Brain microvascular endothelial cell (primary cell): ENCODE data around the gene MIAT.

Source experiments
- DNase-seq: peaks from one replicate; pipeline ENCODE4 v3.0.0-alpha.2; 2020
- H3K27ac ChIP-seq: fragments of 250-450 bp; sonication (Bioruptor Pico); 2 replicates; pipeline ENCODE4 v1.5.1; 2020; ENCODE audit warnings: mild to moderate bottlenecking, moderate library complexity
- H3K27me3 ChIP-seq: fragments of 250-450 bp; sonication (Bioruptor Pico); replicated peaks from 2 replicates; pipeline ENCODE4 v1.5.1; 2020; ENCODE audit warnings: mild to moderate bottlenecking
- H3K36me3 ChIP-seq: fragments of 250-450 bp; sonication (Bioruptor Pico); replicated peaks from 2 replicates; pipeline ENCODE4 v1.5.1; 2020; ENCODE audit warnings: mild to moderate bottlenecking
- H3K4me3 ChIP-seq: 2 replicates; pipeline ENCODE4 v1.5.1; 2011; ENCODE audit warnings: low read depth, mild to moderate bottlenecking, control low read depth, low read length, moderate library complexity
- in situ Hi-C: cut with HindIII; loops from 2 replicates; pipeline ENCODE4 v1.10.0; 2017; ENCODE audit warnings: low sequenced_read_pairs, low pct_ligation_motif_present
- TF ChIP-seq, protein P1 (sequence below): IDR thresholded peaks from 2 replicates; pipeline ENCODE4 v1.5.1; 2011; ENCODE audit warnings: low read depth, mild to moderate bottlenecking, moderate library complexity, low read length, control low read depth, inconsistent platforms; ENCODE audit errors: missing control alignments

The MIAT gene

GRCh38 chr22:26677217-26677616, 19.8 kb downstream of the MIAT start:
- TF ChIP-seq, protein P1, sequence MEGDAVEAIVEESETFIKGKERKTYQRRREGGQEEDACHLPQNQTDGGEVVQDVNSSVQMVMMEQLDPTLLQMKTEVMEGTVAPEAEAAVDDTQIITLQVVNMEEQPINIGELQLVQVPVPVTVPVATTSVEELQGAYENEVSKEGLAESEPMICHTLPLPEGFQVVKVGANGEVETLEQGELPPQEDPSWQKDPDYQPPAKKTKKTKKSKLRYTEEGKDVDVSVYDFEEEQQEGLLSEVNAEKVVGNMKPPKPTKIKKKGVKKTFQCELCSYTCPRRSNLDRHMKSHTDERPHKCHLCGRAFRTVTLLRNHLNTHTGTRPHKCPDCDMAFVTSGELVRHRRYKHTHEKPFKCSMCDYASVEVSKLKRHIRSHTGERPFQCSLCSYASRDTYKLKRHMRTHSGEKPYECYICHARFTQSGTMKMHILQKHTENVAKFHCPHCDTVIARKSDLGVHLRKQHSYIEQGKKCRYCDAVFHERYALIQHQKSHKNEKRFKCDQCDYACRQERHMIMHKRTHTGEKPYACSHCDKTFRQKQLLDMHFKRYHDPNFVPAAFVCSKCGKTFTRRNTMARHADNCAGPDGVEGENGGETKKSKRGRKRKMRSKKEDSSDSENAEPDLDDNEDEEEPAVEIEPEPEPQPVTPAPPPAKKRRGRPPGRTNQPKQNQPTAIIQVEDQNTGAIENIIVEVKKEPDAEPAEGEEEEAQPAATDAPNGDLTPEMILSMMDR, result no peak
- no peak for DNase-seq
- no peak overlapping the region for H3K4me3 ChIP-seq
- no peak overlapping the region for H3K27ac ChIP-seq
- no peaks in the 10 kb centered on the region for H3K27me3 ChIP-seq
- peaks cover 5% of the 10 kb centered on the region for H3K36me3 ChIP-seq
- in situ Hi-C loops, result no loop called here

- in situ Hi-C loops, result no loop called here
Observed at GRCh38 chr22:26679003-26679629, 21.7 kb downstream of the MIAT start.

DNA sequence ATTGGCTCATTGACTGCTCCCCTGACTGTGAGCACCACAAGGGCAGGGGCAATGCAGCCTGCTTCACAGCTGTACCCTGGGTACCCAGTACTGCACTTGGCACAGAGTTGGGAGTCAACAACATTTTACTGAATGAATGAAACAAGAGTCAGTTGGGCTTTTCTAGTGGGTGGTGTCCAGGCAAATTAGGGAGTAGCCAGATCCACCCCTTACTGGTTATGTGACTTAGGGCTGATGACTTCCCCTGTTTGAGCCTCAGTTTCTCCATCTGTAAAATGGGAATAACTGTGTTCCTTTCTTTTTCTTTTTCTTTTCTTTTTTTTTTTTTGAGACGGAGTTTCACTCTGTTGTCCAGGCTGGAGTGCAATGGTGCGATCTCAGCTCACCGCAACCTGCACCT, 23.1 kb downstream of the MIAT start:
- in situ Hi-C loops, result no loop called here
- TF ChIP-seq, protein P1, result no peak
- Histone ChIP-seq H3K27ac (no peak overlapping the region), H3K4me3 (no peak overlapping the region), H3K27me3 (no peaks in the 10 kb centered on the region), H3K36me3 (peaks cover 6% of the 10 kb centered on the region)
- no peak for DNase-seq

More at GRCh38 chr22:26679003-26679629, 21.7 kb downstream of the MIAT start:
- Histone ChIP-seq H3K4me3 (no peak overlapping the region), H3K27me3 (no peaks in the 10 kb centered on the region), H3K36me3 (peaks cover 6% of the 10 kb centered on the region), H3K27ac (no peak overlapping the region)
- TF ChIP-seq, protein P1, result peak; percentile 96
- DNase-seq, result peak; percentile 82

DNA sequence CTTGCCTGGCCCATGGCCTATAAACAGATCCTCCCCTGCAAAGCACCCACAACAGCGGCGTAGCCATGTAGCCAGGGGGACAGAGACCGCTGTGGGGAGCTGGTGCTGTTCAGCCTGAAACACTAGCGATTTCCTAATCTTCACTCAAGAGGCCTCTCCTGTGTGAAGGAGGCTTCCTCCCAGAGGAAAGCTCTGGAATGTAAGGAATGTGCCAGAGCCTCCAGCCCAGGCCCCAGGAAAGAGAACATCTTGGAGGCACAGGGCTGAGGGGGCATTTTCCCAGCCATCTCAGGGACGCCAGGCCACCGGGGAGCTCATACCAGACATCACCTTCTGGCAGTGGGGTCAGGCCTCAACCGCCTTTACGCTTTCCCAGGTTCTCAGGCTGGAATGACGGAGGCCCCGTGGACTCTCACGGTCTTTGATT, 24.0 kb downstream of the MIAT start:
- Histone ChIP-seq H3K4me3 (no peak overlapping the region), H3K36me3 (peaks cover 6% of the 10 kb centered on the region), H3K27me3 (no peaks in the 10 kb centered on the region), H3K27ac (peak overlapping the region; percentile 75)
- peak; percentile 88 for DNase-seq
- in situ Hi-C loops, result no loop called here
- TF ChIP-seq, protein P1, result peak; percentile 36

- Histone ChIP-seq H3K4me3 (no peak overlapping the region), H3K27ac (no peak overlapping the region), H3K36me3 (peaks cover 6% of the 10 kb centered on the region), H3K27me3 (no peaks in the 10 kb centered on the region)
- in situ Hi-C loops, result no loop called here
- TF ChIP-seq, protein P1, result no peak
- DNase-seq, result no peak
Observed at GRCh38 chr22:26684168-26684567, 26.8 kb downstream of the MIAT start.

DNA sequence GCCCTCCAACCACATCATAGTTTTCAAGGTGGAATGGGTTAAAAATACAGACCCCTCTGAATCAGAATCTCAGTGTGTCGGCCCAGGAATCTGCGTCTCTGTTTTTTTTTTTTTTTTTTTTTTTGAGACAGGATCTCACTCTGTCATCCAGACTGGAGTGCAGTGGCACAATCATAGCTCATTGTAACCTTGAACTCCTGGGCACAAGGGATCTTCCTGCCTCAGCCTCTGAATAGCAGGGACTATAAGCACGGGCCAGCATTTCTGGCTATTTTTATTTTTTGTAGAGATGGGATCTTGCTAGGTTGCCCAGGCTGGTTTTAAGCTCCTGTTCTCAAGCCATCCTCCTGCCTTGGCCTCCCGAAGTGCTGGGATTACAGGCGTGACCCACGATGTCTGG, 28.2 kb downstream of the MIAT start:
- Histone ChIP-seq H3K4me3 (no peak overlapping the region), H3K27me3 (no peaks in the 10 kb centered on the region), H3K36me3 (peaks cover 6% of the 10 kb centered on the region), H3K27ac (no peak overlapping the region)
- in situ Hi-C loops, result no loop called here
- TF ChIP-seq, protein P1, result no peak
- no peak for DNase-seq
